ENCODE data around the gene NAB2. TPM values are rescaled to one million over a fixed set of nuclear protein-coding genes. Genes with fewer than 3 reads are reported as not detected.

Gene NAB2
- total RNA-seq, 1 experiment from 2014 or later = 30.6 TPM

DNA sequence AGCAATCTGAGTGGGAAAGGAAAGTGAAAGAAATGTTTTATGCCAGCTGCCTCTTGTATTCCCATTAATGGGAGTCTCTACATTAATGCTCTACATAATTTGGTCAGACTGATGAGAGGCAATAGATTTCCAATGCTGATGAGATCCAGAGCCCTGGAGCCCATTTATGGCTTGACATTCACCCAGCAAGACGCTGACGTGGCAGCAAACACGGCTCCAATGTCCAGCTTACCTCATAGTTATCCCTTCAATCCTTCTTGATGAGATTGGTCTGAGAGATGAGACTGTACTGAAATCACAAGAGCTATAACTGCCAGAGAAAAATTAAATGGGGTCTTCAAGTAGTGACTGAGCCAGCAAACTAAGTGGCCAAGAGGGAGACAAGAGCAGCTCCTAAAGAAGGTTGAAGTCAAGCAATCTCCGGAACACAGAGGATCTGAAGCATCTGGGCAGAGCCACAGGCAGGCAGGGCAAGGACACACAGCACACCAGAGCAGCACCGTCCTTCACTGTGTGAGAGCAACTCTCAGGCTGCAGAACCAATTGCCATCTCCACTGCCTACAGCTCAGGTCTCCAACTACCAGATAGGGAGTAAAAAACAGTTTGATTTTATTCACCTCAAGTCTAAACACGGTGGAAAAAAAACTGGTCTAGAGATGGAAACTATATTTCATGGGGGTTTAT is 31.7 kb upstream of the NAB2 start:
- DNase-seq (ENCODE audit: unreplicated experiment) = no peak
- Mint-ChIP-seq H3K9me3 (ENCODE audit: unreplicated experiment) (no peaks in the 10 kb centered on the region), H3K4me1 (ENCODE audit: insufficient read depth, unreplicated experiment) (no peaks in the 10 kb centered on the region), H3K27ac (ENCODE audit: low read depth, unreplicated experiment) (no peak overlapping the region), H3K4me3 (ENCODE audit: unreplicated experiment) (no peak overlapping the region), H3K27me3 (ENCODE audit: insufficient read depth, unreplicated experiment) (no peaks in the 10 kb centered on the region), H3K36me3 (ENCODE audit: insufficient read depth, unreplicated experiment) (peaks cover 10% of the 10 kb centered on the region)
- TF ChIP-seq CTCF (IDR thresholded peaks at IDR 0.05; ENCODE audit: unreplicated experiment) = no peak
- BruUV-seq (replicated peaks) = no TSS peak
- ChIA-PET CTCF (interaction anchor here (0.9 to 11.7 kb wide), 5 partner anchors 8 to 55 kb away, joined by 4 to 231 read pairs (median 4); partner anchors contain the start of gene ZBTB39), POLR2A (interaction anchor here (0.8 to 1.1 kb wide), 4 partner anchors 20 to 55 kb away, joined by 3 to 5 read pairs (median 4); no protein-coding TSS in a partner anchor)
- intact Hi-C loops (cut with micrococcal nuclease) = no loop called here

- intact Hi-C loops (cut with micrococcal nuclease) = no loop called here
- POLR2A ChIA-PET = interaction anchor here (0.7 kb wide), 1 partner anchor 11 kb away, joined by 3 read pairs; no protein-coding TSS in a partner anchor
- Mint-ChIP-seq H3K36me3 (ENCODE audit: insufficient read depth, unreplicated experiment) (peaks cover 10% of the 10 kb centered on the region), H3K27me3 (ENCODE audit: insufficient read depth, unreplicated experiment) (no peaks in the 10 kb centered on the region), H3K4me3 (ENCODE audit: unreplicated experiment) (no peak overlapping the region), H3K4me1 (ENCODE audit: insufficient read depth, unreplicated experiment) (no peaks in the 10 kb centered on the region), H3K9me3 (ENCODE audit: unreplicated experiment) (no peaks in the 10 kb centered on the region), H3K27ac (ENCODE audit: low read depth, unreplicated experiment) (no peak overlapping the region)
- no TSS peak for BruUV-seq (replicated peaks)
- CTCF ChIA-PET = interaction anchor here (5.3 to 11.7 kb wide), 3 partner anchors 9 to 50 kb away, joined by 71 to 231 read pairs (median 82); partner anchors contain the start of genes MYO1A and ZBTB39
- no peak for TF ChIP-seq CTCF (IDR thresholded peaks at IDR 0.05; ENCODE audit: unreplicated experiment)
- DNase-seq (ENCODE audit: unreplicated experiment) = no peak
Measured at GRCh38 chr12:57058454-57058853, 30.5 kb upstream of the NAB2 start.

GRCh38 chr12:57063991-57064685 is 24.8 kb upstream of the NAB2 start:
- ChIA-PET POLR2A (interaction anchor here (1.8 kb wide), 1 partner anchor 48 kb away, joined by 14 read pairs; the partner anchor contains the start of gene STAT6), CTCF (interaction anchor here (0.6 to 11.7 kb wide), 6 partner anchors 30 to 265 kb away, joined by 3 to 231 read pairs (median 3); partner anchors contain the start of genes STAT6 and ZBTB39)
- Mint-ChIP-seq H3K4me1 (ENCODE audit: insufficient read depth, unreplicated experiment) (no peaks in the 10 kb centered on the region), H3K9me3 (ENCODE audit: unreplicated experiment) (no peaks in the 10 kb centered on the region), H3K4me3 (ENCODE audit: unreplicated experiment) (no peak overlapping the region), H3K27ac (ENCODE audit: low read depth, unreplicated experiment) (no peak overlapping the region), H3K36me3 (ENCODE audit: insufficient read depth, unreplicated experiment) (peaks cover 18% of the 10 kb centered on the region), H3K27me3 (ENCODE audit: insufficient read depth, unreplicated experiment) (no peaks in the 10 kb centered on the region)
- intact Hi-C loops (cut with micrococcal nuclease) = no loop called here
- no peak for TF ChIP-seq CTCF (IDR thresholded peaks at IDR 0.05; ENCODE audit: unreplicated experiment)
- no peak for DNase-seq (ENCODE audit: unreplicated experiment)
- BruUV-seq (replicated peaks) = no TSS peak

DNA sequence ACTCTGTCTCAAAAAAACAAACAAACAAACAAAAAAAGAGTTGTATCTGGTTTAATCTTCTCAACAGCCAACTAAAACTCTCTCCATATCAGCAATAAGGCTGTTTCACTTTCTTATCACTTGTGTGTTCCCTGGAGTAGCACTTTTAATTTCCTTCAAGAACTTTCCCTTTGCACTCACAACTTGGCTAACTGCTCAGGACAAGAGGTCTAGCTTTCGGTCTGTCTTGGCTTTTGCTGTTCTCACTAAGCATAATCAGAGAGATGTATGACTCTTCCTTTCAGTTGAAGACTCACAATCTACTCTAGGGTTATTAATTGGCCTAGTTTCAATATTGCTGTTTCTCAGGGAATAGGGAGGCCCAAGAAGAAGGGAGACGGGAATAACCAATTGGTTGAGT is 22.7 kb upstream of the NAB2 start:
- peaks cover 8% of the 10 kb centered on the region for H3K4me1 Mint-ChIP-seq (ENCODE audit: insufficient read depth, unreplicated experiment)
- no peaks in the 10 kb centered on the region for H3K9me3 Mint-ChIP-seq (ENCODE audit: unreplicated experiment)
- no peak overlapping the region for H3K4me3 Mint-ChIP-seq (ENCODE audit: unreplicated experiment)
- intact Hi-C loops (cut with micrococcal nuclease) = no loop called here
- H3K27me3 Mint-ChIP-seq (ENCODE audit: insufficient read depth, unreplicated experiment) = no peaks in the 10 kb centered on the region
- ChIA-PET CTCF (interaction anchor here (0.6 to 11.7 kb wide), 8 partner anchors 10 to 152 kb away, joined by 4 to 231 read pairs (median 7); partner anchors contain the start of genes STAT6 and ZBTB39), POLR2A (interaction anchor here (1.7 kb wide), 1 partner anchor 46 kb away, joined by 9 read pairs; no protein-coding TSS in a partner anchor)
- BruUV-seq (replicated peaks) = no TSS peak
- H3K27ac Mint-ChIP-seq (ENCODE audit: low read depth, unreplicated experiment) = no peak overlapping the region
- peaks cover 36% of the 10 kb centered on the region for H3K36me3 Mint-ChIP-seq (ENCODE audit: insufficient read depth, unreplicated experiment)
- no peak for TF ChIP-seq CTCF (IDR thresholded peaks at IDR 0.05; ENCODE audit: unreplicated experiment)
- no peak for DNase-seq (ENCODE audit: unreplicated experiment)
